ENCODE data around the gene THBS1.
A peak's percentile ranks its signal among the peaks of the same experiment; 100 is the strongest.

Gene THBS1

GRCh38 chr15:39641191-39641889 is 60.5 kb downstream of the THBS1 start:
- no peak for TF ChIP-seq JUND (IDR thresholded peaks at IDR 0.05; ENCODE audit: low read depth)
- peak in 1 of 2 experiments; percentile 58 for DNase-seq (ENCODE audit: low read depth in 1 of 2, low spot score in 1 of 2)
- in situ Hi-C loops (cut with HindIII; ENCODE audit: low pct_unique_long_range_greater_than_20kb, low sequenced_read_pairs): no loop called here

GRCh38 chr15:39642011-39642640 is 61.2 kb downstream of the THBS1 start:
- no peak for DNase-seq (ENCODE audit: low read depth in 1 of 2, low spot score in 1 of 2)
- in situ Hi-C loops (cut with HindIII; ENCODE audit: low pct_unique_long_range_greater_than_20kb, low sequenced_read_pairs): no loop called here
- no peak for TF ChIP-seq JUND (IDR thresholded peaks at IDR 0.05; ENCODE audit: low read depth)

- no peak for TF ChIP-seq JUND (IDR thresholded peaks at IDR 0.05; ENCODE audit: low read depth)
- DNase-seq (ENCODE audit: low read depth in 1 of 2, low spot score in 1 of 2): no peak
- in situ Hi-C loops (cut with HindIII; ENCODE audit: low pct_unique_long_range_greater_than_20kb, low sequenced_read_pairs): no loop called here
Measured at GRCh38 chr15:39643727-39644126, 62.8 kb downstream of the THBS1 start.

- in situ Hi-C loops (cut with HindIII; ENCODE audit: low pct_unique_long_range_greater_than_20kb, low sequenced_read_pairs): no loop called here
- DNase-seq (ENCODE audit: low read depth in 1 of 2, low spot score in 1 of 2): no peak
- TF ChIP-seq JUND (IDR thresholded peaks at IDR 0.05; ENCODE audit: low read depth): no peak
Measured at GRCh38 chr15:39644136-39644535, 63.3 kb downstream of the THBS1 start.

- DNase-seq (ENCODE audit: low read depth in 1 of 2, low spot score in 1 of 2): no peak
- in situ Hi-C loops (cut with HindIII; ENCODE audit: low pct_unique_long_range_greater_than_20kb, low sequenced_read_pairs): no loop called here
- no peak for TF ChIP-seq JUND (IDR thresholded peaks at IDR 0.05; ENCODE audit: low read depth)
Measured at GRCh38 chr15:39645138-39645975, 64.5 kb downstream of the THBS1 start.

GRCh38 chr15:39645976-39646257 is 65.0 kb downstream of the THBS1 start:
- no peak for DNase-seq (ENCODE audit: low read depth in 1 of 2, low spot score in 1 of 2)
- TF ChIP-seq JUND (IDR thresholded peaks at IDR 0.05; ENCODE audit: low read depth): no peak
- in situ Hi-C loops (cut with HindIII; ENCODE audit: low pct_unique_long_range_greater_than_20kb, low sequenced_read_pairs): no loop called here

- in situ Hi-C loops (cut with HindIII; ENCODE audit: low pct_unique_long_range_greater_than_20kb, low sequenced_read_pairs): no loop called here
- no peak for TF ChIP-seq JUND (IDR thresholded peaks at IDR 0.05; ENCODE audit: low read depth)
- DNase-seq (ENCODE audit: low read depth in 1 of 2, low spot score in 1 of 2): no peak
Measured at GRCh38 chr15:39646425-39646824, 65.5 kb downstream of the THBS1 start.
